Tibial nerve (tissue), 4 donors: ENCODE results near the gene NMRK2.

Experiments
- CTCF ChIP-seq, 5 experiments: fragments of 200-600 bp in 3 of 5; fragments of 450-650 bp in 2 of 5; sonication (generic) in 3 of 5; IDR thresholded peaks; one replicate each; pipeline ENCODE4 v1.5.1; 2016 to 2019; ENCODE audit warnings: antibody characterized with exemption in 5 of 5, mild to moderate bottlenecking in 3 of 5, moderate library complexity in 2 of 5
- EP300 ChIP-seq, 2 donors: sonication (generic); formaldehyde crosslinking; IDR thresholded peaks; one replicate each; pipeline ENCODE4 v1.6.1; 2017; ENCODE audit warnings: antibody characterized with exemption in 2 of 2, mild to moderate bottlenecking in 1 of 2
- POLR2A ChIP-seq, 2 donors: fragments of 450-650 bp; IDR thresholded peaks; one replicate each; pipeline ENCODE4 v1.6.1; 2017; ENCODE audit warnings: antibody characterized with exemption in 2 of 2, mild to moderate bottlenecking in 2 of 2, moderate library complexity in 2 of 2

- TF ChIP-seq POLR2A (IDR thresholded peaks at IDR 0.05) (no peak), EP300 (IDR thresholded peaks at IDR 0.05) (no peak), CTCF (IDR thresholded peaks at IDR 0.05) (no peak)
Observed at GRCh38 chr19:3890591-3890990, 42.3 kb upstream of the NMRK2 start.
